ENCODE results near the gene IQSEC1. TPM values are rescaled to one million over a fixed set of nuclear protein-coding genes. Genes with fewer than 3 reads are reported as not detected.

The IQSEC1 gene
- total RNA-seq, 1 experiment from 2014 or later: 13.3 TPM

- peaks cover 42% of the 10 kb centered on the region for H3K27me3 Mint-ChIP-seq (ENCODE audit: unreplicated experiment)
- H3K27ac Mint-ChIP-seq (ENCODE audit: unreplicated experiment): no peak overlapping the region
- DNase-seq: no peak
- no peaks in the 10 kb centered on the region for H3K9me3 Mint-ChIP-seq (ENCODE audit: low read depth, unreplicated experiment)
- H3K36me3 Mint-ChIP-seq (ENCODE audit: insufficient read depth, unreplicated experiment): no peaks in the 10 kb centered on the region
- no peak for TF ChIP-seq CTCF (IDR thresholded peaks at IDR 0.05; ENCODE audit: unreplicated experiment)
- no peak overlapping the region for H3K4me3 Mint-ChIP-seq (ENCODE audit: low read depth, unreplicated experiment)
- CTCF ChIA-PET: no interaction called here
- intact Hi-C loops (cut with micrococcal nuclease; ENCODE audit: unreplicated experiment): no loop called here
- BruUV-seq (replicated peaks): no TSS peak
- H3K4me1 Mint-ChIP-seq (ENCODE audit: low read depth, unreplicated experiment): no peaks in the 10 kb centered on the region
These were observed 1.5 kb downstream of the IQSEC1 start for GRCh38 chr3:13071695-13072094.

- H3K9me3 Mint-ChIP-seq (ENCODE audit: low read depth, unreplicated experiment): no peaks in the 10 kb centered on the region
- TF ChIP-seq CTCF (IDR thresholded peaks at IDR 0.05; ENCODE audit: unreplicated experiment): no peak
- no peaks in the 10 kb centered on the region for H3K36me3 Mint-ChIP-seq (ENCODE audit: insufficient read depth, unreplicated experiment)
- intact Hi-C loops (cut with micrococcal nuclease; ENCODE audit: unreplicated experiment): no loop called here
- no peak overlapping the region for H3K4me3 Mint-ChIP-seq (ENCODE audit: low read depth, unreplicated experiment)
- H3K27me3 Mint-ChIP-seq (ENCODE audit: unreplicated experiment): peaks cover 33% of the 10 kb centered on the region
- no peak for DNase-seq
- CTCF ChIA-PET: interaction anchor here (0.8 kb wide), 1 partner anchor 61 kb away, joined by 3 read pairs; no protein-coding TSS in a partner anchor
- no peak overlapping the region for H3K27ac Mint-ChIP-seq (ENCODE audit: unreplicated experiment)
- no peaks in the 10 kb centered on the region for H3K4me1 Mint-ChIP-seq (ENCODE audit: low read depth, unreplicated experiment)
- no TSS peak for BruUV-seq (replicated peaks)
These were observed 2.7 kb downstream of the IQSEC1 start for GRCh38 chr3:13070391-13071070.

- no peaks in the 10 kb centered on the region for H3K36me3 Mint-ChIP-seq (ENCODE audit: insufficient read depth, unreplicated experiment)
- no peak for TF ChIP-seq CTCF (IDR thresholded peaks at IDR 0.05; ENCODE audit: unreplicated experiment)
- DNase-seq: no peak
- H3K27me3 Mint-ChIP-seq (ENCODE audit: unreplicated experiment): peaks cover 23% of the 10 kb centered on the region
- H3K27ac Mint-ChIP-seq (ENCODE audit: unreplicated experiment): no peak overlapping the region
- BruUV-seq (replicated peaks): no TSS peak
- intact Hi-C loops (cut with micrococcal nuclease; ENCODE audit: unreplicated experiment): no loop called here
- CTCF ChIA-PET: interaction anchor here (0.5 to 0.6 kb wide), 2 partner anchors 77 to 294 kb away, joined by 3 read pairs; no protein-coding TSS in a partner anchor
- H3K4me1 Mint-ChIP-seq (ENCODE audit: low read depth, unreplicated experiment): no peaks in the 10 kb centered on the region
- no peaks in the 10 kb centered on the region for H3K9me3 Mint-ChIP-seq (ENCODE audit: low read depth, unreplicated experiment)
- no peak overlapping the region for H3K4me3 Mint-ChIP-seq (ENCODE audit: low read depth, unreplicated experiment)
These were observed 3.7 kb downstream of the IQSEC1 start for GRCh38 chr3:13069495-13069894.

- no TSS peak for BruUV-seq (replicated peaks)
- CTCF ChIA-PET: no interaction called here
- intact Hi-C loops (cut with micrococcal nuclease; ENCODE audit: unreplicated experiment): no loop called here
- peaks cover 12% of the 10 kb centered on the region for H3K27me3 Mint-ChIP-seq (ENCODE audit: unreplicated experiment)
- no peaks in the 10 kb centered on the region for H3K9me3 Mint-ChIP-seq (ENCODE audit: low read depth, unreplicated experiment)
- no peak for DNase-seq
- no peak overlapping the region for H3K4me3 Mint-ChIP-seq (ENCODE audit: low read depth, unreplicated experiment)
- H3K36me3 Mint-ChIP-seq (ENCODE audit: insufficient read depth, unreplicated experiment): no peaks in the 10 kb centered on the region
- H3K27ac Mint-ChIP-seq (ENCODE audit: unreplicated experiment): no peak overlapping the region
- TF ChIP-seq CTCF (IDR thresholded peaks at IDR 0.05; ENCODE audit: unreplicated experiment): no peak
- H3K4me1 Mint-ChIP-seq (ENCODE audit: low read depth, unreplicated experiment): peaks cover 4% of the 10 kb centered on the region
These were observed 4.8 kb downstream of the IQSEC1 start for GRCh38 chr3:13068269-13069010.
